Fibroblast of skin of abdomen (primary cell): Measurements from ENCODE around the gene PGGT1B. TPM values are rescaled to one million over a fixed set of nuclear protein-coding genes. Genes with fewer than 3 reads are reported as not detected.
A peak's percentile ranks its signal among the peaks of the same experiment; 100 is the strongest.

Experiments used
- DNase-seq: peaks from one replicate; pipeline ENCODE4 v3.0.0-alpha.2; 2013
- polyA plus RNA-seq, 2 experiments: library from polyadenylated mRNA; unstranded; fragments of 120-200 nt; gene quantifications; one replicate each; pipeline ENCODE4 v1.2.1, GENCODE V29; 2013; ENCODE audit not compliant: insufficient read length in 2 of 2

The PGGT1B gene
- 16.7 TPM for polyA plus RNA-seq (2013, experiment 1 of 2; ENCODE audit: insufficient read length)
- 15.1 TPM for polyA plus RNA-seq (2013, experiment 2 of 2; ENCODE audit: insufficient read length)

DNA sequence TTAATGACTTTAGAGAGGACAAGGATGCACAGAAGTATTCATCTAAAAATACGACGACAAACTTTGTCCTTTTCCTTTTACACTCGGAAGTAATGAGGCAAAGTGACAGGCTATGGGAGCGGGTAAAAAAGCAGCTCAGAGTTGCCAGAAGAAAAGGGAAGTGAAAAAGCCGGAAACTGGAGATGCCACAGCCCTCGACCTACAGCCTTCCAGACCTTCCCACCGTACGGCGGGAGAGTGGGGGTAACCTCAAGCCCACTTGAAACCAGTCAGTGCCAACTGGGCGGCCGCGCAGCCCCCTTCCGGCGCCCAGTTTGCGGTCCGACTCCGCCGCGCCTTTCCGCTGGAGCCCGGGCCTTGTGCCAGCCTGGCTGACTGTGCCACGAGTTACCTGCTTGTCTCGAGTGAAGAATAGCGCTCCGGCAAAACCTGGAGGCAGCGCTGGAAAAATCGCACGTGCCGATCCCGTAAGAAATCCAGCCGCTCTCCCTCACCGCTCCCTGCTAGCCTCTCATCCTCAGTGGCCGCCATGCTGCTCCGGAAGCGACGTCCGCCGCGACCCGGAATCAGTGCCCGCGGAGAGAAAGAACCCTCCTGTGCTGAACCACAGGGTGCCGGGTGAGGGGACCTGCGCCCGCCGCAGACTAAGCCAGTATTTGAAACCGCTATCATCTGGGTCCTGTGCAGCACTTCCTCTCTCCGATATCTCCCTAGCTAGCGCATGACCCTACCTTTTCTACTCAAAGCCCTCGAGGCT is at the start of gene PGGT1B:
PGGT1B (minus strand) TSS at position 557 of the 757 bp plus-strand sequence; CDS start at position 531, 26 bp downstream.
- peak; percentile 69 for DNase-seq

DNA sequence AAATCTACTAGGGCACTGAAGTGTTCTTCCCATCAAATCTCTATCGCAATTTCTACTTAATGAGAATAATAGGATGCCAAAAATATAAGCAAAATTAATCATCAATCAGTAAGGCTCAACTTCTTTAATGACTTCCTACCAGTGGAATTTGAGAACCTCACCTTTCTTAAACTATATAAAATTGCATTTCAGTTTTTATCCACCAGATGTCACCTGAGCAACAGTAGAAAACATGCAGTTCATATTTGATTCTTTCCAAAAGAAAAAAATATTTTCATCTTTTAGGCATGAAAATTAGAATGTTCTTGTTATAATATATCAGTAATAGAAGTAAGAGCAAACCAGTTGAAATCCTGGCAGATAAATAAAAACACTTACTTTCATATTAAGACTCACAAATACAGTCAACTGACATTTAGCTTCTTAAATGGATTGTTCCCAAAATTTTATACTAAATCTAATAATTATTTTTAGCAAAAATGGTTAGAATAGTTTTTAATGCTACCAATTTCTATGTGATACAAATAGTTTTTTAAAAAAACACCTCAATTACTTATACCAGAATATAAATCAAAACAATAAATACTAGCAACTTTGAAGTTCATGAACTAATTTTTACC is 47.2 kb upstream of the PGGT1B start:
- peak; percentile 53 for DNase-seq

DNA sequence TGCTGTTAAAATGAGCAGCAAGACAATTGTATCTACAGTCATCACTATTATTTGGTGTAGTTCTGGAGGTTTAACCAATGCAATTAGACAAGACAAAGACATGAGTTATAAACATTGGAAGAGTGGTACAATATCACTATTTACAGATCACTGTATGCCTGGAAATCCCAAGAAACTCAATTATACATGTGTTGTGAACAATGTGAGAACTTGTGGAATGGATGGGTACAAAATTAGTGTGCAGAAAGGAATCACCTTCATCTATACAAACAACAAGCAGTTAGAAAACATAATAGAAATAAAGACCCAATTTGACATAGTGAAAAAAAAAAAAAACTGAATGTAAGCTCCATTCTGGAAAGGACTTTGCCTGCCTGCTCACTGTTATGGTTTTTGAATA is 46.1 kb upstream of the PGGT1B start:
- no peak for DNase-seq

- DNase-seq: no peak
Observed at GRCh38 chr5:115306011-115306536, 43.4 kb upstream of the PGGT1B start.

DNA sequence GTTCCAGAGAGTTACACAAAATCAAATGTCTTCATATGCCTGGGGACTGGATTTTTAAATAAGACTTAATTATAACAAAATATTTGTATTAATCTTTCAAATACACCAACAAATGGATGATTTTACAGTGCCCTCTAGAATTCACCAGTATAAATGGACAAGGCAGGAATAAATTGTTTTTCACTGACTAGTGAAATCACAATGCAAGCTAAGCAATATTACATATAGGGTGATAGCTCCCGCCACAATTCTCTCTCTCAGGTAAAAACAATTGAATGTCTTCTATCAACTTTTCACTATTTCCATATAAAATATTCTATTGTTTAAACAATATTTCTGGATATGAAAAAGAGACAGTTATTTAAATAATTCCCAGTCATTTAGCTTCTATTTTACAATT is 41.8 kb upstream of the PGGT1B start:
- DNase-seq: no peak

DNA sequence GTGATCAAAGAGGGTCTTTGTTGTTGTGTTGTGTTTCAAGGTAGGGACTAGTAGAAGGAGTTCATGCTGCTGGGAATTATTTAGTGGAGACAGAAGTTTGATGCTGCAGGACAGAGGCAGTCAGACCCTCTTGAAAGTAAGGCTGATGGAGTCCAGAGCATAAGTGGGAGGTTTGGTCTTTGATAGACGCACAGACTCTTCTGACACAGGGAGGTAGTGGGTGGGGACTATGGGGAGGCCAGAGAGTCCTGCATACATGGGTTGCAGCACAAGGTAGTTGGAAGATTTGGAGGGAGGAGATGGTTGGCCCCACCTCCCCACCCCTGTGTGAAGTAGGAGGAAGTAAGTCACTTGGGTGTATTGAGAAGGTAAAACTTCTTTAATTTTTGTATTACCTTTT is 36.1 kb upstream of the PGGT1B start:
- DNase-seq: no peak

DNA sequence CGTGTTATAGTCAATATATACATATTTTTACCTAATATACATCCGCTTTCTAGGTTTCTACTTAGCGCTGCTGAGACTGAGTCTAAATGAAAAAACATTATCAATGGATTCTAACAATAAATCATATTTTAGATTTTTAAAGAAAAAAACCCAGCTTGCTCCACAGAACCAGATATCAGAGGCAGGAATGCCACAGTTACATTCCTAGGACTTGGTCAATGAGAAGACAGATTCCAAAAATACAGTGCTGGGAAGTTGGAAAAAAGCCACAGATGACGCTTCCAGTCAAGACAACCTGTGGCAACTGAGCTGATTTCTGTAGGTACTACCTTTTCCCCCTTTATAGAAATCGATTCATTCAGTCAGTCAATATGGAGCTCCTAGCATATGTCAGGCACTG is 34.4 kb upstream of the PGGT1B start:
- DNase-seq: peak; percentile 24

GRCh38 chr5:115296124-115297022 is 33.7 kb upstream of the PGGT1B start, which contains the start of gene CCDC112:
Gene CCDC112 (minus strand): TSS chr5:115296654. CDS start chr5:115296543, 111 bp downstream.
- DNase-seq: peak; percentile 72

DNA sequence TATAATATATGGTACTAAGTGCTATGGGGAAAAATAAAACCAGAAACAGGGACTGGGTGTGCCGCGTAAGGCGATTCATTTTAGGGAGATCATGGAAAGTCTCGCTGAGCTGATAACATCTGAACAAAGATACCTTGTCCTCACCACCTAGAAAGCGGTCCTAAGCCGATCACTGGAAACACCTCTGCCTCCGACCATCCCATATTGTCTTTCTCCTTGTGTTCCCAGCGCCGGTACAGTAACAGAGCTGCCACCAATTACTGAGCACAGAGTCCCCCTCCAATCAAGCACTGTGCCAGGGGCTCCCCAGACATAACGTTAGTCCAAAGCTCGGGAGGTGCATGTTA is 33.1 kb upstream of the PGGT1B start:
- DNase-seq: no peak

DNA sequence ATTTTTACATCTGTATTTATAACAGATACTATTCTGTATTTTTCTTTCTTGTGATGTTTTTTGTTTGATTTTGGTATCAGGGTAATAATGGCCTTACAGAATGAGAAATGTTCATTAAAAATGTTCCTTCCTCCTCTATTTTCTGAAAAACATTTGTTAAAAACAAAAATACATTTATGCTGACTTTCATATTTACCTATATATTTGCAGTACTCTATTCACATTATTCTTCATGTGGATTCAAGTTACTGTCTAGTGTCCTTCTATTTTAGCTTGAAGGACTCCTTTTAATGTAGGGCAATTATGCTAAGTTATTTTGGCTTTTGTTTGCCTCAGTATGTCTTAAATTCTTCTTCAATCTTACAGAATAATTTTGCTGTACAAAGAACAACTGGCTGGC is 28.7 kb upstream of the PGGT1B start:
- no peak for DNase-seq

GRCh38 chr5:115289104-115289503 is 26.4 kb upstream of the PGGT1B start:
- DNase-seq: no peak

DNA sequence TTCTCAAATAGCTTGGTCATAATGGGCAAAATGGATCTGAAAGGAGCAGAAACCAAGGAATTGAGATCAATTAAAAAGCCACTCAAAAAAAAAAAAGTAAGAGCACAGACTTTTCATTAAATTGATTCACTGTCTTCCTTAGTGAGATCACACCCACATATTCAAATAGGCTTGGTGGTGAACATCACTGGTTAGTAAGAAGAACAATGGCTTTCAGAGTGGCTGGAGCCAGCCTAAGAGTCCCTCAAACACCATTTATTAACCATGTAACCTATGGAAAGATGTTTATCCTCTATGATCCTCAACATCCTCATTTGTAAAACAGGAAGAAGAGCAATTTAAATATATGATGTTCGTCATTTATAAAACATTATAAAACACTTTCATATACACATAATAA is 21.3 kb upstream of the PGGT1B start:
- DNase-seq: no peak

GRCh38 chr5:115282131-115282530 is 19.5 kb upstream of the PGGT1B start:
- DNase-seq: no peak

DNA sequence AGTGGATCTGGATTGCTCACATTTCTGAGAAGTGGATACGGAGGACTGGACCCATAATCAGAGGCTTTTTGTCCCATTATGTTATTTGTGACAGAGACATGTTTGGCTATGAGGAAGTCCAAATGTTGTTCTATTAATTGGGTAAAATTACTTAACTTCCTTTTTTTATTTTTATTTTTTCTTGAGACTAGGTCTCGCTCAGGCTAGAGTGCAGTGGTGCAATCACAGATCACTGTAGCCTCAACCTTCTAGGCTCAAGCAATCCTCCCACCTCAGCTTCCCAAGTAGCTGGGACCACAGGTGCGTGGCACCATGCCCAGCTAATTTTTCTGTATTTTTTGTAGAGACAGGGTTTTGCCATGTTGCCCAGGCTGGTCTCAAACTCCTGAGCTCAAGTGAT is 11.9 kb upstream of the PGGT1B start:
- DNase-seq: no peak

DNA sequence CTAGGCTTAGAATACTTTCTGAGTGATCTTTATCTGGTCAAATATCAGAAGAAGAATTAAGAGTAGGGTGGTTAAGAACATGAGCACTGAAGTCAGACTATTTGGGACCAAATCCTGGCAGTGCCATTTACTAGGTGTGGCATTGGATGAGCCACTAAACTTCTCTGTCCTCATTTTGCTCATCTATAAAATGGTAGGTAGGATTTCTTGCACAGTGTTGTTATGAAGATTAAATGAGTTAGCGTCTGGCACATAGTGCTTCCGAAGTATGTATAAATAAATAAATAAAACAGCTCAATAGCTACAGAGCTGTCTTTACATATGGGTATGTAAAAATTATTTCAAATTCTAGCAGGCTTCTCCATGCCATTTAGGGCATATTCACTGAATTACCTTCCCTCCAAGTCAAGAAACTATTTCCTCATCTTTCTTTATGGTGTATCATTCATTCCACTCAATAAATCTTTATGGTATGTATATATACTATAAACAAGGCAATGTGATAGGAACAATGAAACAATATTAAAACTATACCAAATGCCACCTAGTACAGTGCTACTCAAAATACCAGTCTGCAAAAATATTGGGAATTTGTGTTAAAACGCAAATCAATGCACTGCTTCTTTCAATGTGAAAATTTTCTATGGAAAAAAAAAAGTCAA is 9.8 kb upstream of the PGGT1B start:
- DNase-seq: no peak

DNA sequence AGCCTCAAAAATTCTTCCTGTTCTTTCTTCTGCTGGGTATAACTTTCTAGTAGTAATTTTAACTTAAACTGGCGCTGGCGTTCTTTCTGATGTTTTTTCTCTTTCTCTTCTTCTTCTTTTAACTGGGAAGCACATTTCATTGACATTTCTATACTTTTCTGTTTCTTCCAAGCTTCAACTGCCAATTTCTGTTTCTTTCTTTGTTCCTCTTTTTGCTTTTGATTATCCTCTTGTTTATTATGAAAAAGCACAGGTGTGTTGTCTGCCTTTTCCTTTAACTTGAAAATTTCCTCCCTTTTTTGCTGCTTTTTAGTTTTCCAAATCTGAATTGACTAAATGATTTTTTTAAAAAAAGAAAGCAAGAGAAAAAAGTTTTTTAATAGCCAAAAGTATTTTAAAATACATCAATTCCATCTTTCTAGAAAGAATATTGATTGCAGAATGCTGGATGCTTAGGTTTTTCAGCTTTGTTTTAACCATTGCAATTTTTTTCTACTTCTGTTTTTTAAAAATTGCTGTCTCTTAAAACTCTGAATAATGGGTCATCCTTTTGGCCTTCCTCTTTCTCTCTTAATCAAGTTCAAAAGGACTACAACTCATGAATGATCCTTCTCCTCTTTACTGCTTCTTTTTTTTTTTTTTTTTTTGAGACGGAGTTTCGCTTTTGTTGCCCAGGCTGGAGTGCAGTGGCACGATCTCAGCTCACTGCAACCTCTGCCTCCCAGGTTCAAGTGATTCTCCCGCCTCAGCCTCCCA is 8.8 kb upstream of the PGGT1B start:
- DNase-seq: no peak

- DNase-seq: peak; percentile 40
Observed at GRCh38 chr5:115267617-115268016, 4.9 kb upstream of the PGGT1B start.

- no peak for DNase-seq
Observed at GRCh38 chr5:115265220-115265619, 2.5 kb upstream of the PGGT1B start.

DNA sequence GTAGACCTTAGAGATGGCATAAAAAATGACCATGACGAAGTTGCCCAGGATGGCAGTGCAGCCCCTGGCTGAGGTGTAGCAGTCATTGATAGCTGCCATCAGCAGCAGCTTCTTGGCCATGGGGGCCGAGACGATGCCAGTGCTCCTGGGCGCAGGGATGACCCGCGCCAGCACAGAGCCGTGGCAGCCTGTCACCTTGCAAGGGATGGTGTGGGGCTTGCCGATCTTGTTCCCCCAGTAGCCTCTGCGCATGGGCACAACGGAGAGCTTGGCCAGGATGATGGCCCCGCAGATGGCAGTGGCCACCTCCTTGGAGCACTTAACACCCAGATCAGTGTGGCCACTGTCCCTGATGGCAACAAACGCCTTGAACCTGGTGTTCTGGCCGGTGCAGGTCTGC is 2.1 kb upstream of the PGGT1B start:
- DNase-seq: no peak

DNA sequence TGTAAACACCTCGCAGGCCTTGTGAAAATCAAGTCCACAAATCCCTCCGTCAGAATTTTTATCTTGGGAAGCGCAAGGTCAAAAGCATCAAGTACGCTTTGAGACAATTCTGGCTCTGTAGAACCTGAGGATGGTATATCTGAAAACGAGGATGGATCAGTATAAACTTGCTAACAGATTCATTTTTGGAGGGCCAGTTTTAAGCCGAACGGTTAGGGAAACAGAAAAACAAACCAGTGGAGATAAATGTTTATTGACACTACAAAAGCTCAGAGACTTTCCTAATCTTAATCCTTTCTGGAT is 352 bp upstream of the PGGT1B start:
- DNase-seq: no peak

DNA sequence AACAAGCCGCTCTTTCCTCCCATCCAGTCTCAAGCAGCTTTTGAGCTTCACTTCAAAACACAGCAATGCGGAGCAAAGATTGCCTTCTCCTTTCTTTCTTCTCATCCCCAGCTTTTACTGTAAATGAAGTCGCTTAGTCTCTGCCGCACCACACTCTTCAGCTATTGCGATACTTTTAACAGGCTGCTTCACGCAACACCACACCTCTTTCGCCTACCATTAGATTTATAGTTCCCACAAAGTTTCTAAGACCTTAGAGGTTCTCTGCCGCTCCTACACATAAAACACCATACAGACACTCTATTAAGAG is 711 bp downstream of the PGGT1B start:
- no peak for DNase-seq

DNA sequence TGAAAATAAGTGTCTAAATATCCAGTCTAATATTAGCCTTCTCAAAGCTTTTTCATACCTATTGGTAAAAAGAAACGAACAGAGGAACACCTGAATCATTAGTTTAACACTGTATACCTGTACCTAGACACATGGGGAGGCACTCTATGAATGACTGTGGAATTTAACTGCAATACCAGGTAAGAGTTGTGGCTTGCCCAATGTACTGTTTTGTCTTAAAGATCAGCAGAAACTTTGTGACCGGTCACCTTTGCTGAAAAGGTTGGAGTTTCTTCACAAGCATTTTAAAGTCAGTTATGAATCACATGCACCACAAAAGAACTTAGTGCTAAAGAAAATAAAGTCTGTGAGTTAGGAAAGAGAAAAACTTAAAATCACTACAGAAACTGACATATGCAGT is 2.4 kb downstream of the PGGT1B start:
- DNase-seq: no peak
